HuH-7 (cell line): ENCODE results near the gene IL1R2.

Experiments used
- DNase-seq: peaks from one replicate; pipeline ENCODE4 v3.0.0; 2011; ENCODE audit warnings: low spot score

IL1R2 gene, protein sequence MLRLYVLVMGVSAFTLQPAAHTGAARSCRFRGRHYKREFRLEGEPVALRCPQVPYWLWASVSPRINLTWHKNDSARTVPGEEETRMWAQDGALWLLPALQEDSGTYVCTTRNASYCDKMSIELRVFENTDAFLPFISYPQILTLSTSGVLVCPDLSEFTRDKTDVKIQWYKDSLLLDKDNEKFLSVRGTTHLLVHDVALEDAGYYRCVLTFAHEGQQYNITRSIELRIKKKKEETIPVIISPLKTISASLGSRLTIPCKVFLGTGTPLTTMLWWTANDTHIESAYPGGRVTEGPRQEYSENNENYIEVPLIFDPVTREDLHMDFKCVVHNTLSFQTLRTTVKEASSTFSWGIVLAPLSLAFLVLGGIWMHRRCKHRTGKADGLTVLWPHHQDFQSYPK

DNA sequence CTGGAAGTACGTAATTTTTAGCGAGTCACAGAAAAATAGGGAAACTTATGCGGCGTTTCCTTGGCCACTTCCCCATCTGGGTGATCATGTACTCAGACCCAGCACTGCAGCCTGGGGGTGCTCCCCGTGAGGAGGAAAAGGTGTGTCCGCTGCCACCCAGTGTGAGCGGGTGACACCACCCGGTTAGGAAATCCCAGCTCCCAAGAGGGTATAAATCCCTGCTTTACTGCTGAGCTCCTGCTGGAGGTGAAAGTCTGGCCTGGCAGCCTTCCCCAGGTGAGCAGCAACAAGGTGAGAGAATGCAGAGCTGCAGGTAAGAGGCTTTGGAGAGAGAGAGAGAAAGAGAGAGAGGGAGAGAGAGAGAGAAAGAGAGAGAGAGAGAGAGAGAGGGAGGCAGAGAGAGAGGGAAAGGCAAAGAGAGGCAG is at the start of gene IL1R2:
Gene IL1R2 (plus strand): TSS at position 240 of the 425 bp plus-strand sequence. CDS start 16,616 bp downstream, outside the sequence.
- no peak for DNase-seq

DNA sequence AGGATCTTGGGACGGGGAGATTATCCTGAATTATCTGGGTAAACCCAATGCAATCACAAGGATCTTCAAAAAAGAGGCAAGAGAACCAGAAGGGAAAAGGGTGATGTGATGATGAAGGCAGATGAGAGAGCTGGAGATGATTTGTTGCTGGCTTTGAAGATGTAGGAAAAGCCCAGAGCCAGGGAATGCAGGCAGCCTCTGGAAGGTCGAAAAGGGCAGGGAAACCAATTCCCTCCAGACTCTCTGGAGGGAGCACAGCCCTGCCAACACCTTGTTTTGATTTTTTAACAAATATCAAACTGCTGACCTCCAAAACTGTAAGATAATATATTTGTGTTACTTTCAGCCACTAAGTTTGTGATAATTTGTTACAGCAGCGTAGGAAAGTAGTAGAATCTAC is 48.9 kb upstream of the IL1R2 start:
- no peak for DNase-seq

DNA sequence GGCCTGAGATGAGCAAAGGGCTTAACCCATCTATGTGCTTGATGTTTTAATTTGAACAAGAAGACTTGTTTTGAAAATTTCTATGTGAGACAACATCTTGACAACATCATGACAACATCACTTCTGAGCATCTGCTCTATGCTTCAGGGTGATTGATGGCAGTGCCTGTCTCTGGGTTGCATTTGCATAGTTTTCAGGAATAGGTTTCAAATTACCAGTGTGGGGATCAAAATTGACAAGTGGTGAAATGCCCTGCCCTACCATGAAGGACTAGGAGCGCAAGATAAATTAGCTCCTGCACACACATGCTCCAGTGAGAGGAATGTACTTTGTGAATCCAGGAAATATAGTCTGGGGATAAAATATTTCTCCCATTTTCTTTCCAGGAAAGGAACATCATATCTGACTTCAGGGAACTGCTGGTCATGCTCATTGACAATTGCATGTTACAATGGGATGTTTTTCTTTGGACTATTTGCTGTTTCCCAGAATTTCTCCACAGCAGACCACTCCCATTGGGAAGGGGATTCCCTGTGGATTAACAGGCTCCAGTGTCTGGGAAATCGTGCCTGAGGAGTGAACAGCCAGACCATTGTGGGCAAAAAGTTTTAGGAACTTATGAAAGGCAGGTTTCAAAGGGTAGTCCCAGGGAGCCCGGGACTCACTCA is 45.3 kb upstream of the IL1R2 start:
- DNase-seq = no peak

DNA sequence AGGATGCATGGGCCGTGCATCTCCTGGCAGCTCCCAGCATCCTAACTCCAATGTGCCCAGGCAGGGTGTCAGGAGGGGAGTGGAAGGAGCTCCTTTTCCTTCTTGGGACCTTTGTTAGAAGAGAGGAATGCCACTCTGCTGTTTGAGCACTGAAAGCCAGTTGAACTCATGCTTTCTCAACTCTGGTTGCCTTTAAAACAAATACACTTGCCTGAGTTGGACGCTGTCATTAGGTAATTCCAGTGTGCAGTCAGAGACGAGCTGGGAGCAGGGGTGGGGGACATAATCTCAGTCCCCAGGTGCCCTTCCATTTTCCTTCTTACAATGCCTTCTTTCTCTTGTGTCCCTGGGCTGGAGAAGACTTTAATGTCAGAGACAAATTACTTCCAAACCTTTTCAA is 44.4 kb upstream of the IL1R2 start:
- no peak for DNase-seq

DNA sequence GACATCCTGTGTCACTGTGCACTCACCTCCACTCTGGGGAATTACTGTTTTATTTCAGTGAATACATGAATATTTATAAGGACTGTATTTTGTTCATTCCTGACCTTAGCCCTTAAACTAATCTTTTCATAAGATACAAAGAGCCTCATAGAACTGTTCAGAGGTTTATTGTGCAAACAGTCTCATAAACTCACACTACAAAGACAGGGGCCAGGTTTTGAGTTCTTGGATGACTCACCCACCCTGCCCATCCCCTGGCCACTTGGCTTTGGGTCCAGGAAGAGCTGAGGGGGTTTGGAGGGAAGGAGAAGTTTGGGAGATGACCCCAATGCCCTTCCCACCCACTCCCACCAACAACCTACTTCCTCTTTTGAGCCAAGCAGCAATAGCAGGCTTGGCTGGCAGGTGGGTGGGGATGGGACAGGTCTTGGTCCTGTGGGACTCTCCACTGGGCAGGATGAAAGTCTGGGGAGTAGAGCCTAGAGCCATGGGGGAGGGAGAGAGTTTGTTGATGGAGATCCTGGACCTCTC is 43.1 kb upstream of the IL1R2 start:
- no peak for DNase-seq

DNA sequence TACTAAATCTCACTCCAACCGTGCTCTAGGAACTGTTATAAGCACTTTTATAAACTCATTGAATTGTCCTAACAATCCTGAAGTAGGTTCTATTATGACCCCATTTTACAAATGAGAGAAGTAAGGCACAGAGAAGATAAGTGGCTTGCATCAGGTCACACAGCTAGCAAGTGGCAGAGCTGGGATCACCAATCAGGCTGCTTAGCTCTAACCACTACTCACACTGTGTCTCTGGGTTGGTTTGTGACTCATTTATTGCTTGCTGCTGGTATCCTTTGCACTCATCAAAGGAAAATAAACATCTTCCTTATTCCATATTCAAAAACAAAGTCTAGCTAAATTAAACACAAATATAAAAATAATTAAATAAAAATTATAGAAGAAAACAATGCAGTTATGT is 42.5 kb upstream of the IL1R2 start:
- no peak for DNase-seq

DNA sequence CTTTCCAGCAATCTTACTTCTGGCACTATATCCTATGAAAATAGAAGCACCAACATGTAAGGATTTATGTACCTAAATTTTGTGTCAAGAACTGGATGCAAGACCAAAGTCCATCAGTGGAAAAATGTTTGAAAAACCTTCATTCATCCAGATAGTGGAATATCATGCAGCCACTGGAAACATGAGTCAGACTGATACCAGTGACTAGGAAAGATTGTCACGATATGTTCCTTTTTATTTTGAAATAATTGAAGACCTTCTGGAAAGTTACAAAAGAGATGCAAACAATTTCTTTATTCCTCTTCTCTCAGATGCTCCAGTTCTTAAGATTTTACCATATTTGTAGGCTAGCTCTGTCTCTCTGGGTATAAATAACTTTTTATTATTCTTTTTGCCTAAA is 40.5 kb upstream of the IL1R2 start:
- DNase-seq = no peak

DNA sequence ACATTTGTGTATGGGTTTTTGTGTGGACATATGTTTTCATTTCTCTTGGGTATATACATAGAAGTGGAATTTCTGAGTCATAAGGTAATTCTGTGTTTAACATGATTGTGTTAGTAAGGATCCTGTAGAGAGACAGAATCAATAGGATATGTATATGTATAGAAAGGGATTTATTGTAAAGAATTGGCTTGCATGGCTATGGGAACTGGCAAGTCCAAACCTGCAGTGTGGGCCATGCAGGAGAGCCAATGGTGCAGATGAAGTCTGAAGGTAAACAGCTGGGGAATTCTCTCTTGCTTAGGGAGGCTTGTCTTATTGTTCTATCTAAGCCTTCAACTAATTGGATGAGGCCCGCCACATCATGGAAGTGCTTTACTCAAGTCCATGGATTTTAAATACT is 39.2 kb upstream of the IL1R2 start:
- DNase-seq = no peak

DNA sequence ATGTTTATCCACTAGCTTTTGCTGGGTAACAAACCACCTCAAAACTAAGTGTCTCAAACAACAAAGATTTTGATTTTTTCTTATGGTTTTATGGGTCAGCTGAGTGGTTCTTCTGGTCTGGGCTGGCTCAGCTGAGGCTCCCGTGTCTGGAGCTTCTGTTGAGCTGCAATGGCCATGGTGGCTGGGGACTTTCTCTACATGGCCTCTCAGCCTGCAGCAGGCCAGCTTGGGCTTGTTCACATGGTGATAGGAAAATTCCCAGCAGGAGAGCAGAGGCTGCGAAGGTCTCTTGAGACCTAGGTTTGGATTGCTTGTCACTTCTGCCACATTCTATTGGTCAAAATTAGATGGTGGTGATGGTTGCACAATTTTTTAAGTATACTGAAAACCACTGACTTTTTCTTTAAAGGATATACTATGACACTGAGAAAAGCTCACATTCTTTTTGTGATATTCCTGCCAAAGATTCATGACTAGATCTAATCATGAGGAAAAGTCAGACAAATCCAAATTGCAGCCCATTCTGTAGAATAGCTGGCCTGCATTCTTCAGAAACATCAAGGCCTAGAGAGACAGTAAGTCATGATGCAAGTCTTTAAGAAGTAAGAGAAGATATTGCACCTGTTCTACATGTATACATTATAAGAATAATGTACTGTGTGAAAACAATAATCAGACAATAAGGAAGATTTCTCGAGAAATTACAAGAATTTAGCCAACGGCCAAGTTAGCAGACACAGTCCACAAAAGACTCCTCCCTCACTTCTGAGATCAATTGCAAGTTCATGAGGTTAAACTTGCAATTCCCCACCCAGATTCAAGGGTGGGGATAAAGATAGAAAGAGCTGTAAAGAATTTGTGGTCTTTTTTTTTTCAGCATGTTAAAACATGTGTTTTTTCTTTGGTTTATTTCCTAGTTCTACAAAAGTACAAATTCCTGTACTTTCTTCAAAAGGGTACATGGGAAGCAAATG is 35.0 kb upstream of the IL1R2 start:
- no peak for DNase-seq

DNA sequence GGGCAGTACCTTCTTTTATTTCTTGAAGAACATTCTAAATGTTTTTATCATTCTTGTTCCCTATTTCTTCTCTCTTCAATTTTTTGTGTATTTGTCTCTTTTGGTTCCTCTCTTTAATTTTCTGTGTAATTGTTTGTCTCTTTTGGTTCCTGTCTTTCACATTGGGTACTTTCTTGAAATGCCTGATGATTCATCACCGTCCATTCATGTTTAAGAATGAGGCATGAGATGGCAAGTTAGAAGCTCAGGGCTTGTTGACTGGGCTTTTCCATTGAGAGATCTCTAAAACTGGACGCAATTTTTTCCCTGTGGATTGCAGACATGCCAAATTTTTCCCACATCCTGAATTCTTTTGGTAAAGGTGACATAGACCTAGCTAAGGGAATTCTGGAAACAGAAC is 33.7 kb upstream of the IL1R2 start:
- no peak for DNase-seq

DNA sequence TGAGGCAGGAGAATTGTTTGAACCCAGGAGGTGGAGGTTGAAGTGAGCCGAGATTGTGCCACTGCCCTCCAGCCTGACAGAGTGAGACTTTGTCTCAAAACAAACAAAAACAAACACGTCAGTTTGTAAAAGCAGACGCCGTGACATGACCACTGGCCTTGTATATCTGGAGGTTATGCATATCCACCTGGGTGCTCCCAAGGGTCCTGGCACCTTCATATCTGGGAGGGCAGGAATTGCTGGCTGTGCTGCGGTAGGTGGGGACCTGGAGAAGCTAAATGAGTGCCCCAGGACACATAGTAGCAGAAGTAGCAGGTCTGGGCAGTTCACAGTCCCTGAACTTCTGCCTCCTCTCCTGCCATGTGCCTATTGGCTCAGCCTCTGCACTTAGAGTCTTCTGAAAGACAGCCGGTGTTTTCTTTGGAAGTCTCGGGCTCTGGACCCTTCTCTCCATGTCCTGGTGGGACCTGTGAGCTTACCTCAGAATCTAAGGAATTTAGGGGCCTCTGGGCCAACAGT is 30.9 kb upstream of the IL1R2 start:
- DNase-seq = peak; percentile 18

DNA sequence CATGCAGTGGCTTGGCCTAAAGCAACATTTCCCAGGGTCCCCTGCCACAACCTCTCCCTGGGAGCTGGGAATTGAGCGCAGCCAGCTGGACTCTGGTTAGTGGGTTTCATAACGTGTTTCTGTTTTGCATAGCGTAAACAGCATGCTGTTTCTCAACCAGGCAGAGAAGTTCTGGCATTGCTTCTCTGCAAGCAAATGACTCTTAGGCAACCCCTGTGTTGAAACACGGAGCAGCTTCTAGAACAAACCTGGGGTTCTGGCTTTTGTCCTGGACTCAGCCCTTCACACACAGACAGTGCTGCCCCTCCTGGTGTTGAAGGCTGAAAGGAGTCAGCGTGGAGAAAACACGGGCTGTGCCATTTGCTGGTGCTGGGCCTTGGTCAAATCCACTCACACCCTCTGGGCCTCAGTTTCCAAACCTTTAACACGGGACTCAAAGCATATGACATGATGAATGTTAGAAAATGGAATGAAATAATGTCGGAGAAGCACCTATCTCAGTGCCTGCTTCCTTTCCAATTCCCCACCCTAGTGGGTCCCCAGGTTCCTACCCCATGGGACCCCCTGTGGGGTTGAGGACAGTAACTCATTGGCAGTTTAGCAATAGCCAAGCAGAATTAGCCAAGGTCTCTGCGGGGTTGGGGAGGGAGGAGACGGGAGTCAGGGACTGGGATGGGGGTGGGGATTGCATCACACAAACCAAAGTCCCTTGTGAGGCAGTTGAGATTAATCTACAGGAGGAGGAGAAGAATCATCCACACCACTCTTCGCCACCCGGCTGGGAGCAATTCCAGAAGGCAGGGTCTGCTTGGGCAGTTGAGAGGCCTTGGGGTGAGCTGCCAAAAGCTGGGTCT is 30.2 kb upstream of the IL1R2 start:
- DNase-seq = peak; percentile 79

DNA sequence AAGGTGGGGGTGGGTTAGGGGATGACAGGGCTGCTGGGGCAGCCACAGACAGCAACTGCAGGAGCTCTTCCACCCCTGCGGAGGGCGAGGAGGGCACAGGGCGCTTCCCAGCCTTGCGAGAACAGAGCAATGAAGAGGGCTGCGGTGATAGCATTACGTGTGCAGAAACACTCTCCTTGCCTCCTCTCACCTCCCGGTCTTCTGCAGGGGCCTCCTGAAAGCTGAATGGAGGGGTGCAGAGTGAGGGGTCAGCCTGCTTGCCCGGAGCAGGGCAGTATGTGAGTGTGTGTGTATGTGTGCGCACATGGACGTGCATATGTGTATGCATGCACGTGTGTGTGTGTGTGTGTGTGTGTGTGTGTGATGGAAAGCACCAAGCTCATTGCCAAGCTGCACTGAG is 29.5 kb upstream of the IL1R2 start:
- no peak for DNase-seq

DNA sequence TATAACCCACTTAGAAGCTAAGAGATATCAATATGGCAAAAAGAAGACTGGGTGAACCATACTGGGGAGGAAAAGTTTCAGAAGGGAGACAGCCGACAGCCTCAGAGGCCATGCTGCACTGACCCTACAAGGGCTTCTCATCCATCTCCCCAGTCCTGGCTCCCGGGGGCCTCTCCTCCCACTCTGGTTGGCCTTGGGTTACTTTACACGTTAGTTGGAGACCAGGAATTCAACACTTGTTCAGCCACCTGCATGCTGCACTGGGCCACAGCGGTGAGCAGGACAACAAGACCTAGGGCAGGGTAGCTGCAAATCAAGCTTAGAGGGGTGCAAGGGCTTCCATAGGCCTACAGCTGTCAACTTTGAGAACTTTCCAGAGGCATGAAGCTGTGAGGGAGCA is 28.6 kb upstream of the IL1R2 start:
- no peak for DNase-seq

DNA sequence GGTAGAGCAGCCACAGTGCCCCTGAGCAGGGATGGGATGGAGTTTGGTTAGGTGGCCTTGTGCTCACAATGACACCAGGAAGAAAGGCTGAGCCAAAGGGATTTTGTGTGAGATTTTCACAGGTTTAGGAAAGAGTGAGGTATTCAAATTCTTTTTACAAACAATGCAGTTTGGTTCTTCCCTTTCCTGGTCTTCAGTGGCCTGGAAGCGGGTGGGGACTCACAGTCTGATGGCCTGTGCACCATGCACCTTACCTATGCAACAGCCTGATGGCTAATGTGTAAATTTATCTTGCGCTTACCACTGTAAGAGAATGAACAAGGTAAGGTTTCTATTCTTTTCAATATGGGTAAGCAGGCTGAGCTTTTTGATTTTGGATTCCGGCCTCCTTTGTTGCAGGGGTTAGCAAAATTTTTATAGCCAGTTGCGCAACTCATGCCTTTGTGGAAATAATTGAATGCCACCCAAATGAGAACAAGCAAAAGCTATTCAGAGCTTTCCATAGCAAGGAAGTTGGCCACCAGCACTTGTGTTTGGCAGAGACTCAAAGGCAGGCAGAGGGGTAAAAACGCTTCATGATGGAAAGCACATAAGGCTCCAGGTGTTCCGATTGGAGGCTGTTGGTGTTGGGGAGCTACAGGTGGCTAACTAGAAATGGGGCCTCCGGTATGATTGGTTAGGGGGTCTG is 23.8 kb upstream of the IL1R2 start:
- DNase-seq = no peak

DNA sequence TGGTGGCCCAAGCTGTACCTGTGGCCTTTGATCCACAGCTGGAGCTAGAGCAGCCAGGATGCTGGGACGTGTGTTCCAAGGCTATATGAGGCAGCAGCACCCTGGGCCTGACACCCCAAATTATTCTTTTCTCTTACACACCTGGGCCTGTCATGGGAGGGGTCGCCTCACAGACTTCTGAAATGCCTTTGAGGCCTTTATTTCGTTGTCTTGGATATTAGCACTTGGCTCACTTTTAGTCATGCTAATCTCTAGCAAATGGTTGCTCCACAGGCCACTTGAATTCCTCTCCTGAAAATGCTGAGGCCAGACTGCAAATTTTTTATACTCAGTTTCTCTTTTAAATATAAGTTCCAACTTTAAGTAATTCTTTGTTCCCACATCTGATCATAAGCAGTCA is 22.0 kb upstream of the IL1R2 start:
- DNase-seq = no peak

DNA sequence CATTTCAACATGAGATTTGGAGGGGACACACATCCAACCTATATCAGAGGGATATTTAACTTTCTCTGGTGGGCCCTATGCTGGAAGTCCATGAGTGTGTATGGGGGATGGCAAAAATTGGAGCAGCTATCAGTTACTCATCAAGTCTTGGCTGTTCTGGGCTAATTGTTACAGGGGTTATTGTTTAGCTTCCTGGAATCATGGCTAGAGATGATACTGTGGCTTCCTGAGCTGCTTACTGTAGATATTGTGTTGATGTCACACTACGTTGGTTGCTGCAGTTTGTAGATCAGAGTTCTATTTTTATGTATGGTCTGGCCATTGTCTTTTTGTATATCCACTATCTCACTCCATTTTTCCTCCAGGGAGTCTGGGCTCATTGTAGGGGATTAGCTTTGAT is 20.9 kb upstream of the IL1R2 start:
- DNase-seq = no peak

DNA sequence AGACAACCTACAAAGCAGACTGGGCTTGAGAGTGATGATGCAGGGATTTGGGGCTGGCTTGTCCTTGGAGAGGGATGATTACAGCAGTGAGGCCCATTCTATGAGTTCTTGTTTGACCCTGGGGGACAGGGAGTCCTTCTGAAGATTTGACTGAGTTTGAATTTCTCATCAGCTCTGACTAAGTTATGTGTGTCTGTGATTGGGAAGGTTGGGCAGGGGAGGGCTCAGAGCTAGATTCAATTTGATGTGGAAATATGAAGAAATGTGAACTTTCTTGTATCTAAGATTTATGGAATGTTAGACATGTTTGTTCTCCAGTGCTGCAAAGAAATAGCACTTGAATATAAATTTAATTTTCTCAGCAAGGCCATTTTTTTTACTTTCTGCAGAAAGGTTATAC is 19.9 kb upstream of the IL1R2 start:
- DNase-seq = no peak

DNA sequence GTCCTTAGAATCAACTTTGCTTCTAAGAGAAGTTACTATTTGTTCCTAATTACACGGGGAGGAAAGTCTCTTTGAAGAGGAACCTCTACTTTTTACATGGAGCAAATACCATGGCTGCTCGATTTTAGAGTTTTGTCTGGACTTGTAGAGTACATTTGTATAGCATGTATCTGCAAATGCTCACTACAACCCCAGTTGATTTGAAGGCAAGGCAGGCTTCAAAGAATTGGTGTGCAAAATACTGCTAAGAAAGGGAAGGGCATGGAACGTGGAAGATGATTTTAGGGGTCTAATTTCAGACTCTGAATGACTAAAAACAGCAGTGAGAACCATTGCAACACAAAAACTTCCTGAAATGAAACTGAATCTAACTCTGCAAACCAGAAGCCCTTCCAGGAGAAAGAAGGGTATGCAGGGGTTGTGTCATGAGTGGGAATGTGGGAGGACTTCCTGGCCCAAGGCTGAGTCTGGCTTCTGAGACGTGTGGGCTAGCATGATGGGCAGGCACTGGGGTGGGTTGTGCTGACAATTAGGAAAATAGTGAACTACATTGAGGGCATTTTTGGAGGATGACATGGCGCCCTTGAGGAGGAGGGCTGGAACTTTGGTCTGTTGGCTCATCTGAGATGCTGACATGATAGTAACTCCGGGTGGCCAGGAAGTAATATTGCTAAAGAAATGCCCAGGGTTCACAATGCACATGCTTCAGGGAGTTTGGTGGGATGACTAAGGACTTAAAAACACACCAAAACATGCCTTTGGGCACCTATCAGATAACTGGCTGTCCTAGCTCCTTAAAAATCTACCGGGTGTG is 18.9 kb upstream of the IL1R2 start:
- no peak for DNase-seq

DNA sequence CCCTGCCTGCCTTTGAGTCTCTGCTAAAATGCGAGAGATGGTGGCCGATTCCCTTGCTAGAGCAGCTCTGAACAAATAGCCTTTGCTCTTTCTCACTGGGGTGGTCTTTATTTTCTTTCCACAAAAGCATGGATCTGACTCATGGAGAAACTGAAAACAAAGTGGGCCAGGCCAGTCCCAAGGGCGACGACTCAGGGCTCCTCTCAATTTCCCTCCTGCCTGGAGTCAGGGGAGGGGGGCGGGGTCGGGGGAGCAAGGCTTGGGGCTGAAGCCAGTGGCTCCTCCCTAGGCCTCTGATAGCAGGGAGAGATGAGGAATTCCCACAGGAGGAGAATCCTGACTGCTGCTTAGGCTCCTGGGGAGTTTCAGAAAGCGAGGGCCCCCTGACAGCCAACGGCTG is 17.1 kb upstream of the IL1R2 start:
- DNase-seq = no peak
